Measurements from ENCODE around the gene HOXA10. TPM values are rescaled to one million over a fixed set of nuclear protein-coding genes. Genes with fewer than 3 reads are reported as not detected.

HOXA10 gene
- total and polyA plus RNA-seq, 4 donors = 0.21 to 0.29 (median 0.26) TPM; not detected in 1

GRCh38 chr7:27148031-27148755, 25.9 kb downstream of the HOXA10 start:
- Histone ChIP-seq H3K27me3 (ENCODE audit: control insufficient read depth in 3 of 3, insufficient read depth in 3 of 3, low read length in 2 of 3) (peaks cover 0 to 54% (median 15%) of the 10 kb centered on the region in 3 donors), H3K36me3 (ENCODE audit: control insufficient read depth in 4 of 4, insufficient read depth in 4 of 4, low read length in 4 of 4) (peaks cover 0 to 9% (median under 1%) of the 10 kb centered on the region in 4 donors), H3K9ac (ENCODE audit: insufficient read depth in 1 of 2, low read length in 2 of 2) (peak overlapping the region in 1 of 2 donors; percentile 87), H3K4me3 (peak overlapping the region; percentile 2), H3K27ac (ENCODE audit: low read depth in 1 of 2, low read length in 1 of 2) (peak overlapping the region in 1 of 2 donors; percentile 95), H3K4me1 (ENCODE audit: control insufficient read depth in 5 of 5, insufficient read depth in 5 of 5, low read length in 5 of 5) (peaks cover 0 to 58% (median 8%) of the 10 kb centered on the region in 5 donors), H3K9me3 (ENCODE audit: control insufficient read depth in 4 of 4, insufficient read depth in 3 of 4, low read length in 3 of 4) (peaks cover 0 to 4% (median 0%) of the 10 kb centered on the region in 4 donors)
- no peak for ATAC-seq (ENCODE audit: insufficient read depth, low FRiP score)
- TF ChIP-seq CTCF (IDR thresholded peaks at IDR 0.05; ENCODE audit: control extremely low read depth, extremely low read depth) = no peak
- WGBS, 2 donors = 10 to 16% methylated on average over 28 of the region's 28 CpGs
- peak; percentile 62 to 77 (median 72) for DNase-seq

GRCh38 chr7:27147199-27148030, 26.7 kb downstream of the HOXA10 start, which contains the start of gene HOXA6:
TSS of gene HOXA6 (minus strand) at chr7:27147774. CDS start at chr7:27147749, 25 bp downstream.
- H3K36me3 ChIP-seq (ENCODE audit: control insufficient read depth in 4 of 4, insufficient read depth in 4 of 4, low read length in 4 of 4) = peaks cover 0 to 17% (median under 1%) of the 10 kb centered on the region in 4 donors
- WGBS, 2 donors = 10 to 17% methylated on average over 63 of the region's 63 CpGs
- peaks cover 0 to 4% (median 0%) of the 10 kb centered on the region in 4 donors for H3K9me3 ChIP-seq (ENCODE audit: control insufficient read depth in 4 of 4, insufficient read depth in 3 of 4, low read length in 3 of 4)
- DNase-seq (peak; percentile 86 to 93 (median 90)), ATAC-seq (ENCODE audit: insufficient read depth, low FRiP score) (no peak)
- peaks cover 0 to 51% (median 8%) of the 10 kb centered on the region in 5 donors for H3K4me1 ChIP-seq (ENCODE audit: control insufficient read depth in 5 of 5, insufficient read depth in 5 of 5, low read length in 5 of 5)
- peaks cover 0 to 54% (median 14%) of the 10 kb centered on the region in 3 donors for H3K27me3 ChIP-seq (ENCODE audit: control insufficient read depth in 3 of 3, insufficient read depth in 3 of 3, low read length in 2 of 3)
- peak within 1 kb of the TSS; percentile 14 for H3K4me3 ChIP-seq
- no peak for TF ChIP-seq CTCF (IDR thresholded peaks at IDR 0.05; ENCODE audit: control extremely low read depth, extremely low read depth)
- H3K9ac ChIP-seq (ENCODE audit: insufficient read depth in 1 of 2, low read length in 2 of 2) = peak within 1 kb of the TSS; percentile 25 to 96
- H3K27ac ChIP-seq (ENCODE audit: low read depth in 1 of 2, low read length in 1 of 2) = peak within 1 kb of the TSS in 1 of 2 donors; percentile 95

GRCh38 chr7:27146491-27147198, 27.5 kb downstream of the HOXA10 start:
- Histone ChIP-seq H3K9me3 (ENCODE audit: control insufficient read depth in 4 of 4, insufficient read depth in 3 of 4, low read length in 3 of 4) (peaks cover 0 to 4% (median 0%) of the 10 kb centered on the region in 4 donors), H3K27ac (ENCODE audit: low read depth in 1 of 2, low read length in 1 of 2) (peak overlapping the region in 1 of 2 donors; percentile 95), H3K4me3 (no peak overlapping the region), H3K27me3 (ENCODE audit: control insufficient read depth in 3 of 3, insufficient read depth in 3 of 3, low read length in 2 of 3) (peaks cover 0 to 51% (median 12%) of the 10 kb centered on the region in 3 donors), H3K9ac (ENCODE audit: insufficient read depth in 1 of 2, low read length in 2 of 2) (peak overlapping the region; percentile 25 to 96), H3K4me1 (ENCODE audit: control insufficient read depth in 5 of 5, insufficient read depth in 5 of 5, low read length in 5 of 5) (peaks cover 0 to 49% (median 8%) of the 10 kb centered on the region in 5 donors), H3K36me3 (ENCODE audit: control insufficient read depth in 4 of 4, insufficient read depth in 4 of 4, low read length in 4 of 4) (peaks cover 0 to 24% (median 2%) of the 10 kb centered on the region in 4 donors)
- TF ChIP-seq CTCF (IDR thresholded peaks at IDR 0.05; ENCODE audit: control extremely low read depth, extremely low read depth) = no peak
- WGBS, 2 donors = 49 to 65% methylated on average over 5 of the region's 5 CpGs
- DNase-seq (peak in 2 of 3 donors; percentile 36 to 68), ATAC-seq (ENCODE audit: insufficient read depth, low FRiP score) (no peak)

Measured in lung (tissue), 12 donors.